K562 (cell line): ENCODE results near the gene USHBP1. TPM values are rescaled to one million over a fixed set of nuclear protein-coding genes. Genes with fewer than 3 reads are reported as not detected.

Experiments used
- ARNT ChIP-seq, 2 experiments: fragments of 450-650 bp; IDR thresholded peaks; 2 replicates each; pipeline ENCODE4 v1.6.1; 2016; ENCODE audit warnings: mild to moderate bottlenecking in 1 of 2
- CAMTA2 ChIP-seq: fragments of 250-450 bp; sonication (Bioruptor Pico); conservative IDR thresholded peaks from 2 replicates; pipeline ENCODE4 v1.5.1; 2022
- ELF4 ChIP-seq: fragments of 450-650 bp; formaldehyde crosslinking; IDR thresholded peaks from 2 replicates; pipeline ENCODE4 v1.4.0; 2022; ENCODE audit warnings: missing genetic modification characterization
- FOXJ2 ChIP-seq: fragments of 200-800 bp; sonication (Bioruptor generic); IDR thresholded peaks from 2 replicates; pipeline ENCODE4 v1.6.1; 2016; ENCODE audit warnings: missing genetic modification characterization, missing compliant biosample characterization
- HDGF ChIP-seq: fragments of 450-650 bp; IDR thresholded peaks from 2 replicates; pipeline ENCODE4 v1.6.1; 2016
- KAT2B ChIP-seq: IDR thresholded peaks from one replicate; pipeline ENCODE4 v1.6.1; 2012; ENCODE audit warnings: low read depth, mild to moderate bottlenecking, control low read depth, inconsistent platforms, low read length, moderate library complexity
- KLF6 ChIP-seq: fragments of 250-450 bp; sonication (Bioruptor Pico); IDR thresholded peaks from 2 replicates; pipeline ENCODE4 v1.4.0; 2020; ENCODE audit warnings: mild to moderate bottlenecking, moderate library complexity, borderline replicate concordance
- MAFK ChIP-seq: IDR thresholded peaks from 2 replicates; pipeline ENCODE4 v1.6.1; 2011; ENCODE audit warnings: low read length, improper control_type of control experiment
- MTA1 ChIP-seq: fragments of 450-650 bp; IDR thresholded peaks from 2 replicates; pipeline ENCODE4 v1.6.1; 2017; ENCODE audit warnings: borderline replicate concordance
- MXI1 ChIP-seq: IDR thresholded peaks from 2 replicates; pipeline ENCODE4 v1.6.1; 2011; ENCODE audit warnings: low read depth, mild to moderate bottlenecking, improper control_type of control experiment, low read length
- NFIC ChIP-seq: fragments of 450-650 bp; IDR thresholded peaks from 2 replicates; pipeline ENCODE4 v1.6.1; 2017; ENCODE audit warnings: mild to moderate bottlenecking, inconsistent platforms
- NR3C1 ChIP-seq: sonication (generic); formaldehyde crosslinking; IDR thresholded peaks from 2 replicates; pipeline ENCODE4 v1.8.1; 2022; ENCODE audit warnings: missing genetic modification reagents
- OTX1 ChIP-seq: fragments of 450-650 bp; formaldehyde crosslinking; IDR thresholded peaks from 2 replicates; pipeline ENCODE4 v1.4.0; 2022; ENCODE audit warnings: mild to moderate bottlenecking
- RBM17 ChIP-seq: fragments of 200-400 bp; formaldehyde crosslinking; IDR thresholded peaks from 2 replicates; pipeline ENCODE4 v1.6.1; 2017; ENCODE audit warnings: low read depth, mild to moderate bottlenecking, low read length, borderline replicate concordance
- RFX5 ChIP-seq: IDR thresholded peaks from 2 replicates; pipeline ENCODE4 v1.6.1; 2011; ENCODE audit warnings: low read depth, mild to moderate bottlenecking, improper control_type of control experiment, low read length
- SREBF2 ChIP-seq: sonication (generic); formaldehyde crosslinking; IDR thresholded peaks from 2 replicates; pipeline ENCODE4 v1.4.0; 2020; ENCODE audit warnings: mild to moderate bottlenecking, missing genetic modification reagents
- SRF ChIP-seq, 2 experiments: fragments of 250-450, 450-650 bp in 1 of 2; sonication (Bioruptor Pico) in 1 of 2; sonication (generic) in 1 of 2; formaldehyde crosslinking; IDR thresholded peaks; 2 replicates each; pipeline versions ENCODE4 v1.5.0 to v1.5.1; 2020 to 2022; ENCODE audit warnings: mild to moderate bottlenecking in 1 of 2, missing genetic modification reagents in 1 of 2
- ZNF121 ChIP-seq: sonication (generic); formaldehyde crosslinking; conservative IDR thresholded peaks from 2 replicates; pipeline ENCODE4 v1.8.0; 2022; ENCODE audit warnings: missing genetic modification reagents
- ZNF217 ChIP-seq: sonication (generic); formaldehyde crosslinking; IDR thresholded peaks from 2 replicates; pipeline ENCODE4 v1.8.0; 2022; ENCODE audit warnings: mild to moderate bottlenecking, missing genetic modification reagents
- ZNF24 ChIP-seq: fragments of 450-650 bp; IDR thresholded peaks from 2 replicates; pipeline ENCODE4 v1.6.1; 2016
- ZNF778 ChIP-seq: fragments of 450-650 bp; formaldehyde crosslinking; IDR thresholded peaks from 2 replicates; pipeline ENCODE4 v1.4.0; 2020; ENCODE audit warnings: mild to moderate bottlenecking, moderate library complexity
- ZNF830 ChIP-seq: fragments of 250-450 bp; sonication (Bioruptor Pico); IDR thresholded peaks from 2 replicates; pipeline ENCODE4 v1.5.0; 2021; ENCODE audit warnings: mild to moderate bottlenecking
- polyA plus RNA-seq, 8 experiments: library from polyadenylated mRNA; depleted of rRNA in 4 of 8; stranded (reverse) in 5 of 8; unstranded in 3 of 8; fragments of >200 nt; fragmentation: Nextera tagmentation in 2 of 8; fragmentation: Illumina TruSeq in 1 of 8; extraction: Ambion mirVana in 2 of 8; extraction: Trizol in 1 of 8; gene quantifications; 2 replicates each; pipeline versions ENCODE4 v1.2.1 to v1.2.3, GENCODE V29; 2011 to 2014; ENCODE audit warnings: inconsistent platforms in 1 of 8, missing spikeins in 1 of 8
- total RNA-seq, 7 experiments: library from RNA; depleted of rRNA in 6 of 7; stranded (reverse); fragments of >200 nt in 6 of 7; fragmentation: Illumina TruSeq in 2 of 7; extraction: Trizol in 2 of 7; gene quantifications; 2 replicates each; pipeline versions ENCODE4 v1.2.1 to v1.2.3, GENCODE V29; 2011 to 2021; ENCODE audit warnings: low replicate concordance in 1 of 7
- TF ChIP-seq, protein P1 (sequence below): fragments of 450-650 bp; formaldehyde crosslinking; IDR thresholded peaks from 2 replicates; pipeline ENCODE4 v1.4.0; 2020; ENCODE audit warnings: mild to moderate bottlenecking, moderate library complexity
- TF ChIP-seq, protein P2 (sequence below): fragments of 450-650 bp; formaldehyde crosslinking; IDR thresholded peaks from 2 replicates; pipeline ENCODE4 v1.4.0; 2020; ENCODE audit warnings: mild to moderate bottlenecking, moderate library complexity
- TF ChIP-seq, protein P3 (sequence below): sonication (generic); formaldehyde crosslinking; IDR thresholded peaks from 2 replicates; pipeline ENCODE4 v1.8.0; 2022; ENCODE audit warnings: mild to moderate bottlenecking, low read depth, missing genetic modification reagents

Gene USHBP1
- total and polyA plus RNA-seq, 9 of the 15 experiments (the other 6 are each of a cell fraction or from before 2014, with no cell fraction given), result 0.03 to 0.10 (median 0.05) TPM; not detected in 5

DNA sequence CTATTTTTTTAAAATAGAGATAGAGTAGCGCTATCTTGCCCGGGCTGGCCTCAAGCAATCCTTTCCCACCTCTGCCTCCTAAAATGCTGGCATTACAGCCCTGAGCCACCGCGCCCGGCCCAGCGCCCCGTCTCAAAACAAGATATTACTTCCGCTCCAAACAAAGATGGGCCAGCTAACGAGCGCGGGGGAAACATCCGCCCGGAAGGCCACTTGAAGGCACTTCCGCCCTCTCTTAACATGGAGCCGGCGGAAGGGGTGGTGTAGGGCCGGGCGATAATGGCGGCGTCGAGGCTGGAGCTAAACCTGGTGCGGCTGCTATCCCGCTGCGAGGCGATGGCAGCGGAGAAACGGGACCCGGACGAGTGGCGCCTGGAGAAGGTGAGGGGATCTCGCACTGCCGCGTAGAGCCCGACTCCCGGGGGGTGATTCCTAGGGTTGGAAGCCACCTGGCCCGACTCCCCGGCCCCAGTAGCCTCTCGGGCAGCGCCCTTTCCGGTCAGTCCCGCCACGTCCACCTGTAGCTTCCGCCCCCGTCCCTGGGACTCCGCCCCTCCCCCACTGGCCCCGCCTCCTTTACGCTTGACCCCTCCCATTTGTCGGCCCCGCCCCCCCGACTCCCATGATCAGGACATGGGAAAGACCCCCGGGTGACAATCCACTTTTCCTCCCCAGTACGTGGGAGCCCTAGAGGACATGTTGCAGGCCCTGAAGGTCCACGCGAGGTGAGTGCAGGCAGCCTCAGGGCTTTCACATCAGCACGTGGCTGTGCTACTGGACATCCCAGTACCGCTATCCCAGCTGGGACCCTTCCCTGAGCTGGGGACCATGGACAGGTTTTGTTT is 49.2 kb downstream of the USHBP1 start, which contains the start of gene USE1 (continued):
- TF ChIP-seq NR3C1 (CRISPR knock-in tag) (0 out of 2 replicates have a peak, but pooled peaks have one; percentile 30), RBM17 (no peak), SREBF2 (CRISPR knock-in tag) (0 out of 2 replicates have a peak, but pooled peaks have one; percentile 58), MTA1 (no peak), ARNT (IDR thresholded peaks at IDR 0.05) (peak in 1 of 2 experiments; percentile 68; a peak in 2 of 4 replicates), ZNF830 (CRISPR knock-in tag) (no peak), ZNF217 (CRISPR knock-in tag) (no peak), MAFK (no peak), HDGF (no peak), ZNF121 (CRISPR knock-in tag) (no peak), OTX1 (CRISPR knock-in tag) (0 out of 2 replicates have a peak, but pooled peaks have one; percentile 34), ELF4 (CRISPR knock-in tag) (0 out of 2 replicates have a peak, but pooled peaks have one; percentile 87), KAT2B (no peak), ZNF778 (CRISPR knock-in tag) (no peak), FOXJ2 (peak; percentile 80), KLF6 (CRISPR knock-in tag) (peak; percentile 98), MXI1 (peak; percentile 23; the same call in 1 of the 2 replicates), CAMTA2 (CRISPR knock-in tag) (no peak; the same call in 1 of the 2 replicates), ZNF24 (0 out of 2 replicates have a peak, but pooled peaks have one; percentile 9), NFIC (peak; percentile 63), RFX5 (no peak), SRF (CRISPR knock-in tag; IDR thresholded peaks at IDR 0.05) (peak in 1 of 2 experiments; percentile 46; a peak in 1 of 4 replicates)
- TF ChIP-seq, protein P1, sequence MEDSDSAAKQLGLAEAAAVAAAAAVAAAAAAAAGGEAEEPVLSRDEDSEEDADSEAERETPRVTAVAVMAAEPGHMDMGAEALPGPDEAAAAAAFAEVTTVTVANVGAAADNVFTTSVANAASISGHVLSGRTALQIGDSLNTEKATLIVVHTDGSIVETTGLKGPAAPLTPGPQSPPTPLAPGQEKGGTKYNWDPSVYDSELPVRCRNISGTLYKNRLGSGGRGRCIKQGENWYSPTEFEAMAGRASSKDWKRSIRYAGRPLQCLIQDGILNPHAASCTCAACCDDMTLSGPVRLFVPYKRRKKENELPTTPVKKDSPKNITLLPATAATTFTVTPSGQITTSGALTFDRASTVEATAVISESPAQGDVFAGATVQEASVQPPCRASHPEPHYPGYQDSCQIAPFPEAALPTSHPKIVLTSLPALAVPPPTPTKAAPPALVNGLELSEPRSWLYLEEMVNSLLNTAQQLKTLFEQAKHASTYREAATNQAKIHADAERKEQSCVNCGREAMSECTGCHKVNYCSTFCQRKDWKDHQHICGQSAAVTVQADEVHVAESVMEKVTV, result no peak
- TF ChIP-seq, protein P2, sequence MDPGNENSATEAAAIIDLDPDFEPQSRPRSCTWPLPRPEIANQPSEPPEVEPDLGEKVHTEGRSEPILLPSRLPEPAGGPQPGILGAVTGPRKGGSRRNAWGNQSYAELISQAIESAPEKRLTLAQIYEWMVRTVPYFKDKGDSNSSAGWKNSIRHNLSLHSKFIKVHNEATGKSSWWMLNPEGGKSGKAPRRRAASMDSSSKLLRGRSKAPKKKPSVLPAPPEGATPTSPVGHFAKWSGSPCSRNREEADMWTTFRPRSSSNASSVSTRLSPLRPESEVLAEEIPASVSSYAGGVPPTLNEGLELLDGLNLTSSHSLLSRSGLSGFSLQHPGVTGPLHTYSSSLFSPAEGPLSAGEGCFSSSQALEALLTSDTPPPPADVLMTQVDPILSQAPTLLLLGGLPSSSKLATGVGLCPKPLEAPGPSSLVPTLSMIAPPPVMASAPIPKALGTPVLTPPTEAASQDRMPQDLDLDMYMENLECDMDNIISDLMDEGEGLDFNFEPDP (CRISPR knock-in tag), result no peak
- TF ChIP-seq, protein P3, sequence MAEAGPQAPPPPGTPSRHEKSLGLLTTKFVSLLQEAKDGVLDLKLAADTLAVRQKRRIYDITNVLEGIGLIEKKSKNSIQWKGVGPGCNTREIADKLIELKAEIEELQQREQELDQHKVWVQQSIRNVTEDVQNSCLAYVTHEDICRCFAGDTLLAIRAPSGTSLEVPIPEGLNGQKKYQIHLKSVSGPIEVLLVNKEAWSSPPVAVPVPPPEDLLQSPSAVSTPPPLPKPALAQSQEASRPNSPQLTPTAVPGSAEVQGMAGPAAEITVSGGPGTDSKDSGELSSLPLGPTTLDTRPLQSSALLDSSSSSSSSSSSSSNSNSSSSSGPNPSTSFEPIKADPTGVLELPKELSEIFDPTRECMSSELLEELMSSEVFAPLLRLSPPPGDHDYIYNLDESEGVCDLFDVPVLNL (CRISPR knock-in tag), result no peak
- TF ChIP-seq, all 486 proteins: peak for 168
